HG02642 (cell line): Measurements from ENCODE around the gene GPR15.

Source experiments
- ATAC-seq: cut with Tn5 transposase; IDR thresholded peaks from one replicate; pipeline ENCODE4 v1.9.1; 2021; ENCODE audit warnings: mild to moderate bottlenecking; ENCODE audit not compliant: unreplicated experiment, poor library complexity

Gene GPR15

DNA sequence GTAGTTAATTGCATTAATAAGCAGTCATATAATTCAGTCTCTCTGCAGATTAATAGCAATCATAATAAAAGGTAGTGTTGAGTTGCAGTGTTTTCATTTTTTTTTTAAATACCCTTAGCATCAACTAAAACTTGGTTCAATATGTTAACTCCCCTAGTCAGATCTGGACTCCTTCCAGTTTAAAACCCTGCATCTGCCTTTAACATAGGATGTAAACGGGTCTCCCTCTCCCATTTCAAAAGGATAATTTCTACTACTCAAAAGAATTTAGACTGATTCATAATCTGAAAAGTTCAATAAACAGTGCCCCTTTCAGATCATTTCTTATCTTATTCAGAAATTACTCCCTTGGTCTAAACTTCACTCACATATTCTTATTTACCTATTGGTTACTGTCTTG lies 50.3 kb downstream of the GPR15 start:
- no peak for ATAC-seq

GRCh38 chr3:98583766-98584165 lies 52.0 kb downstream of the GPR15 start:
- no peak for ATAC-seq
